H1 (cell line): Measurements from ENCODE around the gene THRB. TPM values are rescaled to one million over a fixed set of nuclear protein-coding genes. Genes with fewer than 3 reads are reported as not detected.

Experiments
- CTCF ChIA-PET: fragments of 300-600 bp; sonication (Branson Sonifier 250); formaldehyde crosslinking; loops from one replicate; lab custom pipeline; 2021; ENCODE audit not compliant: partially characterized antibody; lab: Charles Lee
- POLR2A ChIA-PET: fragments of 300-600 bp; sonication (Branson Sonifier 250); formaldehyde crosslinking; loops from one replicate; lab custom pipeline; 2021; ENCODE audit warnings: inconsistent platforms; ENCODE audit not compliant: partially characterized antibody; lab: Charles Lee
- DNase-seq, 2 experiments: peaks; one replicate each; pipeline versions ENCODE4 v3.0.0 to v3.0.0-alpha.2; 2010 to 2022; ENCODE audit warnings: low spot score in 2 of 2, low read depth in 1 of 2, mixed read lengths in 1 of 2
- FAIRE-seq: peaks from 2 replicates; lab custom pipeline; 2011; peaks lifted over from hg19 to GRCh38; lab: Jason Lieb, UNC
- H2AFZ ChIP-seq: 2 replicates; pipeline ENCODE4 v1.8.1; 2012; ENCODE audit warnings: low read length, inconsistent platforms
- H2AK5ac ChIP-seq: 2 replicates; pipeline ENCODE4 v1.6.1; 2013; ENCODE audit warnings: low read depth, low read length
- H2BK120ac ChIP-seq: replicated peaks from 2 replicates; pipeline ENCODE3; 2013; ENCODE audit warnings: low read depth, low read length, inconsistent platforms
- H2BK12ac ChIP-seq: 2 replicates; pipeline ENCODE4 v1.6.1; 2013; ENCODE audit warnings: low read depth, low read length
- H2BK15ac ChIP-seq: 2 replicates; pipeline ENCODE4 v1.6.1; 2013; ENCODE audit warnings: low read length
- H2BK20ac ChIP-seq: 2 replicates; pipeline ENCODE4 v1.6.1; 2013; ENCODE audit warnings: low read length
- H2BK5ac ChIP-seq: 2 replicates; pipeline ENCODE4 v1.6.1; 2013; ENCODE audit warnings: low read depth, low read length
- H3K14ac ChIP-seq: 2 replicates; pipeline ENCODE4 v1.6.1; 2013; ENCODE audit warnings: inconsistent platforms; ENCODE audit not compliant: insufficient read length
- H3K18ac ChIP-seq: 2 replicates; pipeline ENCODE4 v1.6.1; 2013; ENCODE audit warnings: low read length; ENCODE audit errors: extremely low read depth
- H3K23ac ChIP-seq: 2 replicates; pipeline ENCODE4 v1.6.1; 2013; ENCODE audit warnings: inconsistent platforms; ENCODE audit not compliant: insufficient read length
- H3K23me2 ChIP-seq: 2 replicates; pipeline ENCODE4 v1.6.1; 2013; ENCODE audit warnings: low read depth, low read length
- H3K27ac ChIP-seq: 2 replicates; pipeline ENCODE4 v1.6.1; 2011; ENCODE audit warnings: low read depth, low read length, inconsistent platforms
- H3K27me3 ChIP-seq, 4 experiments: replicated peaks in 1 of 4; 1 replicate in 1 of 4; 2 replicates in 3 of 4; pipeline versions ENCODE4 v1.6.1 to v1.8.1; 2011 to 2013; ENCODE audit warnings: low read length in 3 of 4, mild to moderate bottlenecking in 3 of 4, inconsistent platforms in 2 of 4, mixed read lengths in 2 of 4, moderate library complexity in 1 of 4; ENCODE audit not compliant: control insufficient read depth in 3 of 4, insufficient read depth in 3 of 4; ENCODE audit errors: extremely low read depth in 1 of 4
- H3K36me3 ChIP-seq, 4 experiments: 2 replicates each; pipeline versions ENCODE4 v1.6.1 to v1.8.1; 2011 to 2013; ENCODE audit warnings: mild to moderate bottlenecking in 4 of 4, low read length in 3 of 4, moderate library complexity in 2 of 4, control low read depth in 1 of 4, inconsistent platforms in 1 of 4; ENCODE audit not compliant: insufficient read depth in 4 of 4, control insufficient read depth in 2 of 4
- H3K4ac ChIP-seq: replicated peaks from 2 replicates; pipeline ENCODE3; 2013; ENCODE audit warnings: low read length, low read depth, mixed read lengths, inconsistent platforms; ENCODE audit not compliant: insufficient read length
- H3K4me1 ChIP-seq, 4 experiments: replicated peaks in 1 of 4; 1 replicate in 1 of 4; 2 replicates in 3 of 4; pipeline versions ENCODE4 v1.6.1 to v1.8.1; 2011 to 2013; ENCODE audit warnings: low read length in 3 of 4, inconsistent platforms in 2 of 4, mixed read lengths in 1 of 4; ENCODE audit not compliant: insufficient read depth in 4 of 4, control insufficient read depth in 3 of 4
- H3K4me2 ChIP-seq, 2 experiments: 2 replicates each; pipeline versions ENCODE4 v1.6.1 to v1.8.1; 2011 to 2013; ENCODE audit warnings: low read depth in 2 of 2, low read length in 2 of 2, control low read depth in 1 of 2, inconsistent platforms in 1 of 2, mild to moderate bottlenecking in 1 of 2; ENCODE audit not compliant: insufficient read depth in 1 of 2
- H3K4me3 ChIP-seq, 4 experiments: fragments of 200-600, 300-600 bp in 1 of 4; sonication (generic), shearing (Covaris generic), sonication (Bioruptor Twin) in 1 of 4; 2 replicates each; pipeline versions ENCODE4 v1.5.1 to v1.8.1; 2011 to 2016; ENCODE audit warnings: low read length in 4 of 4, low read depth in 3 of 4, control low read depth in 2 of 4, inconsistent platforms in 2 of 4, mild to moderate bottlenecking in 2 of 4, mixed read lengths in 1 of 4, moderate library complexity in 1 of 4; ENCODE audit not compliant: insufficient read depth in 2 of 4; ENCODE audit errors: extremely low read depth in 1 of 4
- H3K56ac ChIP-seq: replicated peaks from 2 replicates; pipeline ENCODE3; 2013; ENCODE audit warnings: low read depth, mild to moderate bottlenecking, mixed read lengths, low read length, inconsistent platforms; ENCODE audit not compliant: insufficient read length
- H3K79me1 ChIP-seq: 2 replicates; pipeline ENCODE4 v1.6.1; 2013; ENCODE audit warnings: low read depth, low read length, control low read depth
- H3K79me2 ChIP-seq, 2 experiments: 2 replicates each; pipeline versions ENCODE4 v1.6.1 to v1.8.1; 2012 to 2013; ENCODE audit warnings: low read length in 2 of 2, mild to moderate bottlenecking in 2 of 2, inconsistent platforms in 1 of 2; ENCODE audit not compliant: insufficient read depth in 2 of 2, control insufficient read depth in 1 of 2
- H3K9ac ChIP-seq, 4 experiments: replicated peaks in 1 of 4; 1 replicate in 1 of 4; 2 replicates in 3 of 4; pipeline versions ENCODE4 v1.6.1 to v1.8.1; 2011 to 2013; ENCODE audit warnings: low read depth in 3 of 4, low read length in 3 of 4, control low read depth in 2 of 4, mild to moderate bottlenecking in 2 of 4, moderate library complexity in 2 of 4, inconsistent platforms in 1 of 4; ENCODE audit errors: extremely low read depth in 1 of 4
- H3K9me3 ChIP-seq, 2 experiments: 2 replicates each; pipeline versions ENCODE4 v1.6.1 to v1.8.1; 2012 to 2013; ENCODE audit warnings: mild to moderate bottlenecking in 2 of 2, moderate library complexity in 2 of 2, control low read depth in 1 of 2, inconsistent platforms in 1 of 2, low read depth in 1 of 2, low read length in 1 of 2, mixed read lengths in 1 of 2; ENCODE audit not compliant: insufficient read depth in 2 of 2
- H4K20me1 ChIP-seq, 2 experiments: replicated peaks in 1 of 2; 2 replicates each; pipeline versions ENCODE3 to v1.8.1; 2011 to 2013; ENCODE audit warnings: inconsistent platforms in 2 of 2, low read length in 2 of 2, mild to moderate bottlenecking in 1 of 2; ENCODE audit not compliant: insufficient read depth in 2 of 2, control insufficient read depth in 1 of 2
- H4K5ac ChIP-seq: 2 replicates; pipeline ENCODE4 v1.6.1; 2013; ENCODE audit warnings: low read length, low read depth, mixed read lengths, inconsistent platforms; ENCODE audit not compliant: insufficient read length
- H4K8ac ChIP-seq: 2 replicates; pipeline ENCODE4 v1.8.0; 2013; ENCODE audit warnings: mild to moderate bottlenecking, moderate library complexity, low read length, inconsistent platforms; ENCODE audit not compliant: insufficient read depth; ENCODE audit errors: extremely low read depth
- H4K91ac ChIP-seq: replicated peaks from 2 replicates; pipeline ENCODE3; 2013; ENCODE audit warnings: low read length, mixed read lengths, inconsistent platforms; ENCODE audit not compliant: insufficient read length
- KDM5A ChIP-seq: fragments of 200-600 bp; IDR thresholded peaks from 2 replicates; pipeline ENCODE4 v1.7.1; 2012; ENCODE audit warnings: mild to moderate bottlenecking, low read length, inconsistent platforms, mixed read lengths
- POLR2AphosphoS5 ChIP-seq: IDR thresholded peaks from 2 replicates; pipeline ENCODE4 v1.6.1; 2011; ENCODE audit warnings: low read depth, low read length
- RFX5 ChIP-seq: IDR thresholded peaks from 2 replicates; pipeline ENCODE4 v1.6.1; 2011; ENCODE audit warnings: low read depth, low read length, improper control_type of control experiment, borderline replicate concordance
- SIRT6 ChIP-seq: IDR thresholded peaks from one replicate; pipeline ENCODE4 v1.7.1; 2012; ENCODE audit warnings: low read length, inconsistent platforms
- SRF ChIP-seq: IDR thresholded peaks from 2 replicates; pipeline ENCODE4 v1.6.1; 2011; ENCODE audit warnings: mild to moderate bottlenecking, low read depth, low read length, moderate library complexity
- WGBS, 2 experiments: shearing (Covaris generic) in 1 of 2; methylation state at CpG; one replicate each; pipeline versions ENCODE4 v1.1.6 to v1.1.7; 2013 to 2015; ENCODE audit warnings: low lambda C conversion rate in 2 of 2, mixed read lengths in 2 of 2, inconsistent platforms in 1 of 2, low coverage in 1 of 2, missing lambda C conversion rate in 1 of 2; ENCODE audit not compliant: insufficient replicate concordance in 2 of 2, insufficient coverage in 1 of 2, insufficient read length in 1 of 2; ENCODE audit errors: extremely low coverage in 1 of 2, missing lambda C conversion rate in 1 of 2; 5-methylcytosine and 5-hydroxymethylcytosine counted together
- polyA plus RNA-seq, 7 experiments: library from polyadenylated mRNA; depleted of rRNA in 3 of 7; stranded (reverse) in 5 of 7; unstranded in 2 of 7; fragments of >200 nt in 5 of 7; fragments of 200-250 nt in 2 of 7; gene quantifications; 1 replicate in 5 of 7; 2 replicates in 1 of 7; 4 replicates in 1 of 7; pipeline versions ENCODE4 v1.2.1 to v1.2.3, GENCODE V29; 2011 to 2013; ENCODE audit warnings: missing spikeins in 2 of 7, mixed read lengths in 2 of 7
- total RNA-seq: library from RNA; stranded (reverse); fragmentation: NEBNext Ultra II Directional; extraction: Animal tissue kit (Norgen Biotek cat#: 25700); gene quantifications from 2 replicates; pipeline ENCODE4 v1.2.1, GENCODE V29; 2021
- TF ChIP-seq, protein P1 (sequence below): IDR thresholded peaks from 2 replicates; pipeline ENCODE4 v1.6.1; 2012; ENCODE audit warnings: inconsistent platforms

Gene THRB
- total and polyA plus RNA-seq, 2 of the 8 experiments (the other 6 are each of a cell fraction or from before 2014, with no cell fraction given) = 0.98 to 3.9 TPM

DNA sequence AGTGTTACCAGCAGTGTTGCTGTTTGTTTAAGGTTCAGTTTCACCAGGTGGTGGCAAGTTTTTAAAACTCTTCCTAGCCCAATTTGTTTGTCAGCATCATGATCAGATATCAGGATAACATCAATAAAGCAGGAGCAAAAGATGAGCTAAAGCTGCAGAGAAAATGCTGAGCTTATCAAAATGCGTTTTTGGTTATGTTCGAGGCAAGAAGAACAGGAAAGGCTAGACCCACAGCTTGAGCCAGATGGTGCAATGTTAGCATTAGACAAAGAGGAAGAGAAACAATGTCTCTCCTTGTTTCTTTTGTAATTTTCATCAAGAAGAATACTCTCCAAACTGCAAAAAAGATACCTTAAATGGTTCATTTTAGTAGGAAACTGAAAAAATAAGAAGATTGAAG, 66.2 kb downstream of the THRB start:
- Histone ChIP-seq H3K79me2 (no peaks in the 10 kb centered on the region), H3K18ac (no peak overlapping the region), H4K5ac (no peak overlapping the region), H3K27ac (no peak overlapping the region), H3K4me1 (no peaks in the 10 kb centered on the region), H2BK12ac (no peak overlapping the region), H4K91ac (no peak overlapping the region), H2AK5ac (no peak overlapping the region), H3K27me3 (no peaks in the 10 kb centered on the region), H3K79me1 (no peaks in the 10 kb centered on the region)
- WGBS, 2 experiments = 91% methylated on average over 2 of the region's 2 CpGs; no CpG with 5 or more reads in 1 of the 2 experiments
- DNase-seq (no peak), FAIRE-seq (peak; percentile 63)
- TF ChIP-seq, protein P1, sequence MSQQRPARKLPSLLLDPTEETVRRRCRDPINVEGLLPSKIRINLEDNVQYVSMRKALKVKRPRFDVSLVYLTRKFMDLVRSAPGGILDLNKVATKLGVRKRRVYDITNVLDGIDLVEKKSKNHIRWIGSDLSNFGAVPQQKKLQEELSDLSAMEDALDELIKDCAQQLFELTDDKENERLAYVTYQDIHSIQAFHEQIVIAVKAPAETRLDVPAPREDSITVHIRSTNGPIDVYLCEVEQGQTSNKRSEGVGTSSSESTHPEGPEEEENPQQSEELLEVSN = no peak
- TF ChIP-seq KDM5A = no peak
- TF ChIP-seq SRF = no peak
- TF ChIP-seq SIRT6 = no peak
- no peak for TF ChIP-seq POLR2AphosphoS5
- TF ChIP-seq RFX5 = no peak
- TF ChIP-seq, all 59 proteins: peak for 0
- Histone ChIP-seq H3K4me2 (no peak overlapping the region), H4K20me1 (no peaks in the 10 kb centered on the region), H2BK5ac (no peak overlapping the region), H2BK120ac (no peak overlapping the region), H3K9me3 (no peaks in the 10 kb centered on the region), H3K36me3 (no peaks in the 10 kb centered on the region), H3K9ac (no peak overlapping the region), H2BK20ac (no peak overlapping the region), H3K14ac (no peak overlapping the region), H2BK15ac (no peak overlapping the region), H3K56ac (no peak overlapping the region), H2AFZ (no peak overlapping the region), H3K4me3 (no peak overlapping the region), H3K23ac (no peak overlapping the region), H3K4ac (no peak overlapping the region), H3K23me2 (no peaks in the 10 kb centered on the region), H4K8ac (no peak overlapping the region)
- ChIA-PET POLR2A (interaction anchor here (0.6 kb wide), 1 partner anchor 971 kb away, joined by 7 read pairs; no protein-coding TSS in a partner anchor), CTCF (no interaction called here)
